GM21723 (cell line): ENCODE measurements around the gene TNIP2.
"Not testable (repeated sequence)": the region's sequence is repeated elsewhere in the genome, so short reads cannot be mapped to it uniquely, and the experiment has no call there.

Experiments used
- ATAC-seq: cut with Tn5 transposase; IDR thresholded peaks from one replicate; pipeline ENCODE4 v1.9.1; 2021; ENCODE audit warnings: mild to moderate bottlenecking, moderate library complexity; ENCODE audit not compliant: unreplicated experiment

Gene TNIP2

GRCh38 chr4:2745981-2746806, 9.9 kb downstream of the TNIP2 start:
- ATAC-seq, result peak; percentile 95

- no peak for ATAC-seq
Measured at GRCh38 chr4:2745516-2745915, 10.6 kb downstream of the TNIP2 start.

- no peak for ATAC-seq
Measured at GRCh38 chr4:2744576-2745270, 11.4 kb downstream of the TNIP2 start.

GRCh38 chr4:2743518-2744445, 12.4 kb downstream of the TNIP2 start:
- ATAC-seq, result no peak

- no peak for ATAC-seq
Measured at GRCh38 chr4:2742823-2743517, 13.2 kb downstream of the TNIP2 start.

GRCh38 chr4:2742081-2742822, 13.9 kb downstream of the TNIP2 start:
- ATAC-seq, result no peak

- ATAC-seq, result no peak
Measured at GRCh38 chr4:2741626-2742025, 14.5 kb downstream of the TNIP2 start.

- not testable (repeated sequence) for ATAC-seq
Measured at GRCh38 chr4:2738296-2738695, 17.8 kb downstream of the TNIP2 start.

- ATAC-seq, result no peak
Measured at GRCh38 chr4:2735869-2736268, 20.3 kb downstream of the TNIP2 start.

- ATAC-seq, result no peak
Measured at GRCh38 chr4:2734612-2735011, 21.5 kb downstream of the TNIP2 start.

- no peak for ATAC-seq
Measured at GRCh38 chr4:2733844-2734574, 22.1 kb downstream of the TNIP2 start.

- no peak for ATAC-seq
Measured at GRCh38 chr4:2733001-2733843, 22.9 kb downstream of the TNIP2 start.

- ATAC-seq, result no peak
Measured at GRCh38 chr4:2732526-2732925, 23.6 kb downstream of the TNIP2 start.

GRCh38 chr4:2731907-2732317, 24.2 kb downstream of the TNIP2 start:
- no peak for ATAC-seq

GRCh38 chr4:2729533-2729875, 26.6 kb downstream of the TNIP2 start:
- no peak for ATAC-seq

GRCh38 chr4:2728806-2729532, 27.2 kb downstream of the TNIP2 start:
- no peak for ATAC-seq

- no peak for ATAC-seq
Measured at GRCh38 chr4:2728221-2728620, 27.9 kb downstream of the TNIP2 start.

GRCh38 chr4:2726881-2727280, 29.3 kb downstream of the TNIP2 start:
- not testable (repeated sequence) for ATAC-seq
